K562 (cell line): ENCODE data around the gene CD300H. TPM values are rescaled to one million over a fixed set of nuclear protein-coding genes. Genes with fewer than 3 reads are reported as not detected.

ENCODE experiments used
- ATAC-seq: fragments of 200-7000 bp; cut with Tn5 transposase; 3 replicates; pipeline ENCODE4 v1.9.1; 2020; ENCODE audit warnings: moderate library complexity
- BruUV-seq: library from RNA; stranded (reverse); fragments of 400-500 nt; replicated peaks from 2 replicates; lab custom pipeline; 2021; lab: Mats Ljungman, UMichigan
- CTCF ChIA-PET: fragments of 300-600 bp; formaldehyde crosslinking; extraction: SDS; loops from one replicate; lab custom pipeline; 2021; ENCODE audit warnings: low intra/inter-chr PET ratio; lab: Yijun Ruan, JAX
- POLR2A ChIA-PET: fragments of 300-600, 350-650 bp; sonication (Branson Sonifier 250); formaldehyde crosslinking; extraction: SDS; loops from one replicate; lab custom pipeline; 2021; ENCODE audit warnings: antibody characterized with exemption, inconsistent platforms; lab: Yijun Ruan, JAX
- DNase-seq, 4 experiments: peaks; one replicate each; pipeline versions ENCODE4 v3.0.0 to v3.0.0-alpha.2; 2011 to 2018; ENCODE audit warnings: low spot score in 3 of 4, mixed read lengths in 3 of 4; ENCODE audit errors: extremely low read depth in 1 of 4
- FAIRE-seq: peaks from 2 replicates; lab custom pipeline; 2011; peaks lifted over from hg19 to GRCh38; lab: Jason Lieb, UNC
- H2AFZ ChIP-seq: 2 replicates; pipeline ENCODE4 v1.6.0; 2011; ENCODE audit warnings: low read depth, low read length, control low read depth, inconsistent platforms
- H3K27ac ChIP-seq: fragments of 200-600 bp; 3 replicates; pipeline ENCODE4 v1.8.0; 2011; ENCODE audit warnings: low read depth, mild to moderate bottlenecking, control low read depth, inconsistent platforms, low read length, moderate library complexity, mixed read lengths; ENCODE audit errors: extremely low read depth
- H3K27me3 ChIP-seq, 2 experiments: fragments of 300-600 bp in 1 of 2; 2 replicates in 1 of 2; 3 replicates in 1 of 2; pipeline versions ENCODE4 v1.6.0 to v1.8.0; 2011; ENCODE audit warnings: inconsistent platforms in 2 of 2, low read length in 2 of 2, mild to moderate bottlenecking in 1 of 2, mixed read lengths in 1 of 2, moderate library complexity in 1 of 2; ENCODE audit not compliant: control insufficient read depth in 2 of 2, insufficient read depth in 2 of 2
- H3K36me3 ChIP-seq: fragments of 300-600 bp; 3 replicates; pipeline ENCODE4 v1.8.0; 2011; ENCODE audit warnings: mild to moderate bottlenecking, low read length, inconsistent platforms; ENCODE audit not compliant: control insufficient read depth, insufficient read depth
- H3K4me1 ChIP-seq, 2 experiments: fragments of 200-600 bp in 1 of 2; replicated peaks in 1 of 2; 2 replicates in 1 of 2; 3 replicates in 1 of 2; pipeline versions ENCODE4 v1.5.1 to v1.8.0; 2011; ENCODE audit warnings: inconsistent platforms in 2 of 2, low read length in 2 of 2, mild to moderate bottlenecking in 1 of 2, mixed read lengths in 1 of 2, moderate library complexity in 1 of 2; ENCODE audit not compliant: control insufficient read depth in 2 of 2, insufficient read depth in 2 of 2
- H3K4me2 ChIP-seq: 2 replicates; pipeline ENCODE4 v1.6.1; 2011; ENCODE audit warnings: low read length, control low read depth, inconsistent platforms, mixed read lengths; ENCODE audit not compliant: insufficient read depth
- H3K4me3 ChIP-seq: fragments of 200-600 bp; sonication (generic), shearing (Covaris generic); 2 replicates; pipeline ENCODE4 v1.5.1; 2016; ENCODE audit warnings: control low read depth, inconsistent platforms
- H3K79me2 ChIP-seq: fragments of 200-600 bp; 3 replicates; pipeline ENCODE4 v1.8.0; 2011; ENCODE audit warnings: low read length, inconsistent platforms; ENCODE audit not compliant: control insufficient read depth, insufficient read depth
- H3K9ac ChIP-seq, 2 experiments: 2 replicates each; pipeline versions ENCODE4 v1.6.0 to v1.6.1; 2011; ENCODE audit warnings: low read depth in 2 of 2, low read length in 2 of 2, control low read depth in 1 of 2, inconsistent platforms in 1 of 2, mild to moderate bottlenecking in 1 of 2, mixed read lengths in 1 of 2; ENCODE audit not compliant: insufficient read depth in 1 of 2
- H3K9me1 ChIP-seq: one replicate; pipeline ENCODE4 v1.6.0; 2011; ENCODE audit warnings: inconsistent platforms, mild to moderate bottlenecking, low read length, moderate library complexity; ENCODE audit not compliant: control insufficient read depth, insufficient read depth
- H3K9me3 ChIP-seq: replicated peaks from 2 replicates; pipeline ENCODE4 v1.5.1; 2011; ENCODE audit warnings: low read depth, low read length, inconsistent platforms; ENCODE audit not compliant: control insufficient read depth, insufficient read depth
- H4K20me1 ChIP-seq: replicated peaks from 2 replicates; pipeline ENCODE4 v1.6.1; 2011; ENCODE audit warnings: low read length, inconsistent platforms, mixed read lengths; ENCODE audit not compliant: control insufficient read depth, insufficient read depth
- CEBPB ChIP-seq: fragments of 450-650 bp; IDR thresholded peaks from 2 replicates; pipeline ENCODE4 v1.6.1; 2016; ENCODE audit warnings: missing genetic modification characterization, missing compliant biosample characterization
- MXI1 ChIP-seq: IDR thresholded peaks from 2 replicates; pipeline ENCODE4 v1.6.1; 2011; ENCODE audit warnings: low read depth, mild to moderate bottlenecking, improper control_type of control experiment, low read length
- NFRKB ChIP-seq: fragments of 450-650 bp; IDR thresholded peaks from 2 replicates; pipeline ENCODE4 v1.6.1; 2016; ENCODE audit warnings: low read depth
- RBM17 ChIP-seq: fragments of 200-400 bp; formaldehyde crosslinking; IDR thresholded peaks from 2 replicates; pipeline ENCODE4 v1.6.1; 2017; ENCODE audit warnings: low read depth, mild to moderate bottlenecking, low read length, borderline replicate concordance
- RBM39 ChIP-seq: fragments of 200-400 bp; formaldehyde crosslinking; optimal IDR thresholded peaks from 2 replicates; pipeline ENCODE3; 2018; ENCODE audit warnings: low read depth, low read length
- ZNF354B ChIP-seq: fragments of 250-450 bp; sonication (Bioruptor Pico); IDR thresholded peaks from 2 replicates; pipeline ENCODE4 v1.4.0; 2020
- WGBS: fragments of 100-300 bp; shearing (Covaris generic); methylation state at CpG from one replicate; pipeline ENCODE4 v1.1.6; 2016; ENCODE audit warnings: low coverage, mixed read lengths; ENCODE audit not compliant: insufficient coverage; ENCODE audit errors: missing lambda C conversion rate; 5-methylcytosine and 5-hydroxymethylcytosine counted together
- in situ Hi-C: fragments of 300-500 bp; cut with MboI; formaldehyde crosslinking; loops from 4 replicates; pipeline ENCODE4 v1.15.0; 2018; ENCODE audit warnings: inconsistent platforms, mixed read lengths
- intact Hi-C: fragments of 100-400 bp; cut with micrococcal nuclease; formaldehyde crosslinking; loops from 2 replicates; pipeline ENCODE4 v1.14.2; 2022
- polyA plus RNA-seq, 8 experiments: library from polyadenylated mRNA; depleted of rRNA in 4 of 8; stranded (reverse) in 5 of 8; unstranded in 3 of 8; fragments of >200 nt; fragmentation: Nextera tagmentation in 2 of 8; fragmentation: Illumina TruSeq in 1 of 8; extraction: Ambion mirVana in 2 of 8; extraction: Trizol in 1 of 8; gene quantifications; 2 replicates each; pipeline versions ENCODE4 v1.2.1 to v1.2.3, GENCODE V29; 2011 to 2014; ENCODE audit warnings: inconsistent platforms in 1 of 8, missing spikeins in 1 of 8
- total RNA-seq, 7 experiments: library from RNA; depleted of rRNA in 6 of 7; stranded (reverse); fragments of >200 nt in 6 of 7; fragmentation: Illumina TruSeq in 2 of 7; extraction: Trizol in 2 of 7; gene quantifications; 2 replicates each; pipeline versions ENCODE4 v1.2.1 to v1.2.3, GENCODE V29; 2011 to 2021; ENCODE audit warnings: low replicate concordance in 1 of 7
- TF ChIP-seq, protein P1 (sequence below): fragments of 450-650 bp; IDR thresholded peaks from 2 replicates; pipeline ENCODE4 v1.6.1; 2016; ENCODE audit warnings: mild to moderate bottlenecking
- TF ChIP-seq, protein P2 (sequence below), 2 experiments: fragments of 450-650 bp; IDR thresholded peaks; 2 replicates each; pipeline ENCODE4 v1.6.1; 2018; ENCODE audit warnings: mild to moderate bottlenecking in 2 of 2, low read depth in 1 of 2; ENCODE audit not compliant: partially characterized antibody in 2 of 2
- TF ChIP-seq, protein P3 (sequence below), 3 experiments: IDR thresholded peaks in 2 of 3; conservative IDR thresholded peaks in 1 of 3; 2 replicates each; pipeline ENCODE4 v1.5.1; 2011 to 2012; ENCODE audit warnings: low read length in 3 of 3, mild to moderate bottlenecking in 3 of 3, control low read depth in 2 of 3, improper control_type of control experiment in 1 of 3, inconsistent platforms in 1 of 3, low read depth in 1 of 3, mixed read lengths in 1 of 3, moderate library complexity in 1 of 3; ENCODE audit not compliant: insufficient read depth in 2 of 3
- TF ChIP-seq, protein P4 (sequence below): fragments of 450-650 bp; IDR thresholded peaks from 2 replicates; pipeline ENCODE4 v1.6.1; 2014; ENCODE audit warnings: low read depth, mild to moderate bottlenecking, moderate library complexity, borderline replicate concordance

The CD300H gene
- total and polyA plus RNA-seq, 9 of the 15 experiments (the other 6 are each of a cell fraction or from before 2014, with no cell fraction given): not detected

DNA sequence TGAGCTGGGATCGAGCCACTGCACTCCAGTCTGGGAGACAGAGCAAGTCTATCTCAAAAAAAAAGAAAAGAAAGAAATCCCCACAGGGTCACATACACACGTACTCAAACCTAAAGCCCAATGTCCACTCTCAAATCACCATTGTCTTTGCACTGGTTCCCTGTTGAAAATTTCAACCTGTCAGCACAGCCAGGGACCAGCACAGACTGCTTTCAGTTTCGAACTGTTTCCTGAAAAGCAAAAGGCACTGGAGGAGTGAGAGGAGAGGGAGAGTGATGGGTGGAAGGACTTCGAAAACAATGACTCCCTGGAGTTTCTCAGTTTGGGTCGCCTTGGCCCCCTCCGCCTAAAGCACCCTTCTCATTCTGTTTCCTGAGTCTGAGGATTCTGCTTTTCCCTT, 12.4 kb downstream of the CD300H start:
- DNase-seq: no peak
- intact Hi-C loops: no loop called here
- Histone ChIP-seq H3K27ac (no peak overlapping the region), H2AFZ (no peak overlapping the region), H3K9ac (no peak overlapping the region), H3K4me1 (0 out of 5 replicates have a peak, but pooled peaks cover 3% of the 10 kb centered on the region in 2 experiments), H3K4me3 (no peak overlapping the region), H3K4me2 (no peak overlapping the region), H3K9me3 (no peaks in the 10 kb centered on the region), H3K27me3 (peaks cover 11 to 49% of the 10 kb centered on the region in 2 experiments; a peak in 4 of 5 replicates), H3K9me1 (no peaks in the 10 kb centered on the region), H4K20me1 (no peaks in the 10 kb centered on the region; the same call in 1 of the 2 replicates), H3K36me3 (no peaks in the 10 kb centered on the region), H3K79me2 (no peaks in the 10 kb centered on the region)
- TF ChIP-seq RBM17 (no peak), MXI1 (no peak), ZNF354B (CRISPR knock-in tag) (no peak), CEBPB (tag) (no peak), NFRKB (no peak), RBM39 (no peak)
- TF ChIP-seq, protein P1, sequence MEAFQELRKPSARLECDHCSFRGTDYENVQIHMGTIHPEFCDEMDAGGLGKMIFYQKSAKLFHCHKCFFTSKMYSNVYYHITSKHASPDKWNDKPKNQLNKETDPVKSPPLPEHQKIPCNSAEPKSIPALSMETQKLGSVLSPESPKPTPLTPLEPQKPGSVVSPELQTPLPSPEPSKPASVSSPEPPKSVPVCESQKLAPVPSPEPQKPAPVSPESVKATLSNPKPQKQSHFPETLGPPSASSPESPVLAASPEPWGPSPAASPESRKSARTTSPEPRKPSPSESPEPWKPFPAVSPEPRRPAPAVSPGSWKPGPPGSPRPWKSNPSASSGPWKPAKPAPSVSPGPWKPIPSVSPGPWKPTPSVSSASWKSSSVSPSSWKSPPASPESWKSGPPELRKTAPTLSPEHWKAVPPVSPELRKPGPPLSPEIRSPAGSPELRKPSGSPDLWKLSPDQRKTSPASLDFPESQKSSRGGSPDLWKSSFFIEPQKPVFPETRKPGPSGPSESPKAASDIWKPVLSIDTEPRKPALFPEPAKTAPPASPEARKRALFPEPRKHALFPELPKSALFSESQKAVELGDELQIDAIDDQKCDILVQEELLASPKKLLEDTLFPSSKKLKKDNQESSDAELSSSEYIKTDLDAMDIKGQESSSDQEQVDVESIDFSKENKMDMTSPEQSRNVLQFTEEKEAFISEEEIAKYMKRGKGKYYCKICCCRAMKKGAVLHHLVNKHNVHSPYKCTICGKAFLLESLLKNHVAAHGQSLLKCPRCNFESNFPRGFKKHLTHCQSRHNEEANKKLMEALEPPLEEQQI: no peak
- TF ChIP-seq, protein P2, sequence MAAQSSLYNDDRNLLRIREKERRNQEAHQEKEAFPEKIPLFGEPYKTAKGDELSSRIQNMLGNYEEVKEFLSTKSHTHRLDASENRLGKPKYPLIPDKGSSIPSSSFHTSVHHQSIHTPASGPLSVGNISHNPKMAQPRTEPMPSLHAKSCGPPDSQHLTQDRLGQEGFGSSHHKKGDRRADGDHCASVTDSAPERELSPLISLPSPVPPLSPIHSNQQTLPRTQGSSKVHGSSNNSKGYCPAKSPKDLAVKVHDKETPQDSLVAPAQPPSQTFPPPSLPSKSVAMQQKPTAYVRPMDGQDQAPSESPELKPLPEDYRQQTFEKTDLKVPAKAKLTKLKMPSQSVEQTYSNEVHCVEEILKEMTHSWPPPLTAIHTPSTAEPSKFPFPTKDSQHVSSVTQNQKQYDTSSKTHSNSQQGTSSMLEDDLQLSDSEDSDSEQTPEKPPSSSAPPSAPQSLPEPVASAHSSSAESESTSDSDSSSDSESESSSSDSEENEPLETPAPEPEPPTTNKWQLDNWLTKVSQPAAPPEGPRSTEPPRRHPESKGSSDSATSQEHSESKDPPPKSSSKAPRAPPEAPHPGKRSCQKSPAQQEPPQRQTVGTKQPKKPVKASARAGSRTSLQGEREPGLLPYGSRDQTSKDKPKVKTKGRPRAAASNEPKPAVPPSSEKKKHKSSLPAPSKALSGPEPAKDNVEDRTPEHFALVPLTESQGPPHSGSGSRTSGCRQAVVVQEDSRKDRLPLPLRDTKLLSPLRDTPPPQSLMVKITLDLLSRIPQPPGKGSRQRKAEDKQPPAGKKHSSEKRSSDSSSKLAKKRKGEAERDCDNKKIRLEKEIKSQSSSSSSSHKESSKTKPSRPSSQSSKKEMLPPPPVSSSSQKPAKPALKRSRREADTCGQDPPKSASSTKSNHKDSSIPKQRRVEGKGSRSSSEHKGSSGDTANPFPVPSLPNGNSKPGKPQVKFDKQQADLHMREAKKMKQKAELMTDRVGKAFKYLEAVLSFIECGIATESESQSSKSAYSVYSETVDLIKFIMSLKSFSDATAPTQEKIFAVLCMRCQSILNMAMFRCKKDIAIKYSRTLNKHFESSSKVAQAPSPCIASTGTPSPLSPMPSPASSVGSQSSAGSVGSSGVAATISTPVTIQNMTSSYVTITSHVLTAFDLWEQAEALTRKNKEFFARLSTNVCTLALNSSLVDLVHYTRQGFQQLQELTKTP (IDR thresholded peaks at IDR 0.05; ENCODE audit: low read depth in 1 of 2, partially characterized antibody in 2 of 2): no peak
- TF ChIP-seq, protein P3, sequence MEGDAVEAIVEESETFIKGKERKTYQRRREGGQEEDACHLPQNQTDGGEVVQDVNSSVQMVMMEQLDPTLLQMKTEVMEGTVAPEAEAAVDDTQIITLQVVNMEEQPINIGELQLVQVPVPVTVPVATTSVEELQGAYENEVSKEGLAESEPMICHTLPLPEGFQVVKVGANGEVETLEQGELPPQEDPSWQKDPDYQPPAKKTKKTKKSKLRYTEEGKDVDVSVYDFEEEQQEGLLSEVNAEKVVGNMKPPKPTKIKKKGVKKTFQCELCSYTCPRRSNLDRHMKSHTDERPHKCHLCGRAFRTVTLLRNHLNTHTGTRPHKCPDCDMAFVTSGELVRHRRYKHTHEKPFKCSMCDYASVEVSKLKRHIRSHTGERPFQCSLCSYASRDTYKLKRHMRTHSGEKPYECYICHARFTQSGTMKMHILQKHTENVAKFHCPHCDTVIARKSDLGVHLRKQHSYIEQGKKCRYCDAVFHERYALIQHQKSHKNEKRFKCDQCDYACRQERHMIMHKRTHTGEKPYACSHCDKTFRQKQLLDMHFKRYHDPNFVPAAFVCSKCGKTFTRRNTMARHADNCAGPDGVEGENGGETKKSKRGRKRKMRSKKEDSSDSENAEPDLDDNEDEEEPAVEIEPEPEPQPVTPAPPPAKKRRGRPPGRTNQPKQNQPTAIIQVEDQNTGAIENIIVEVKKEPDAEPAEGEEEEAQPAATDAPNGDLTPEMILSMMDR (IDR thresholded peaks at IDR 0.05 in 2 of 3, conservative IDR thresholded peaks at IDR 0.05 in 1 of 3; ENCODE audit: insufficient read depth in 2 of 3, low read depth in 1 of 3, low read length in 3 of 3): no peak
- TF ChIP-seq, protein P4, sequence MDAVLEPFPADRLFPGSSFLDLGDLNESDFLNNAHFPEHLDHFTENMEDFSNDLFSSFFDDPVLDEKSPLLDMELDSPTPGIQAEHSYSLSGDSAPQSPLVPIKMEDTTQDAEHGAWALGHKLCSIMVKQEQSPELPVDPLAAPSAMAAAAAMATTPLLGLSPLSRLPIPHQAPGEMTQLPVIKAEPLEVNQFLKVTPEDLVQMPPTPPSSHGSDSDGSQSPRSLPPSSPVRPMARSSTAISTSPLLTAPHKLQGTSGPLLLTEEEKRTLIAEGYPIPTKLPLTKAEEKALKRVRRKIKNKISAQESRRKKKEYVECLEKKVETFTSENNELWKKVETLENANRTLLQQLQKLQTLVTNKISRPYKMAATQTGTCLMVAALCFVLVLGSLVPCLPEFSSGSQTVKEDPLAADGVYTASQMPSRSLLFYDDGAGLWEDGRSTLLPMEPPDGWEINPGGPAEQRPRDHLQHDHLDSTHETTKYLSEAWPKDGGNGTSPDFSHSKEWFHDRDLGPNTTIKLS: no peak
- WGBS: 0% methylated on average over 6 of the region's 6 CpGs
- in situ Hi-C loops: no loop called here
- POLR2A ChIA-PET: interaction anchor here (1.0 kb wide), 1 partner anchor 15 kb away, joined by 3 read pairs; no protein-coding TSS in a partner anchor
- BruUV-seq: no TSS peak
- no peak for FAIRE-seq
- ATAC-seq: no peak
- CTCF ChIA-PET: no interaction called here
